Measurements from ENCODE around the gene SEC61A2. TPM values are rescaled to one million over a fixed set of nuclear protein-coding genes. Genes with fewer than 3 reads are reported as not detected.

SEC61A2 gene
- total and polyA plus RNA-seq, 2 of the 4 experiments (the other 2 are of a cell fraction): 6.8 to 10.3 TPM

GRCh38 chr10:12188656-12189055 lies 59.2 kb downstream of the SEC61A2 start:
- intact Hi-C loops (cut with micrococcal nuclease): no loop called here
- Histone ChIP-seq H2BK5ac (ENCODE audit: low read depth, low read length, poor library complexity, severe bottlenecking) (no peak overlapping the region), H3K23ac (ENCODE audit: low read depth, low read length) (no peak overlapping the region), H2BK120ac (ENCODE audit: low read depth, low read length) (no peak overlapping the region), H2AK9ac (replicated peaks; ENCODE audit: low read depth, low read length, poor library complexity) (no peak overlapping the region), H3K79me1 (ENCODE audit: low read depth in 1 of 2, low read length in 2 of 2) (peaks cover 33 to 66% of the 10 kb centered on the region in 2 experiments), H2BK15ac (ENCODE audit: low read depth, low read length) (no peak overlapping the region), H2AK5ac (ENCODE audit: low read depth, low read length) (no peak overlapping the region), H3K4ac (ENCODE audit: low read depth, low read length) (no peak overlapping the region), H3K36me3 (ENCODE audit: control insufficient read depth, insufficient read depth, low read length) (peaks cover 15% of the 10 kb centered on the region), H3K27me3 (ENCODE audit: control insufficient read depth, insufficient read depth, low read length) (no peaks in the 10 kb centered on the region), H4K91ac (ENCODE audit: insufficient read depth, low read depth, low read length) (no peak overlapping the region), H3K14ac (replicated peaks; ENCODE audit: low read depth, low read length) (no peak overlapping the region), H4K5ac (ENCODE audit: low read depth, low read length) (no peak overlapping the region), H3K9me1 (ENCODE audit: insufficient read depth, low read length) (peaks cover 11% of the 10 kb centered on the region; the same call in 1 of the 2 replicates), H3K9me3 (ENCODE audit: control insufficient read depth, insufficient read depth, low read length) (no peaks in the 10 kb centered on the region), H2AFZ (replicated peaks; ENCODE audit: low read length, poor library complexity) (no peak overlapping the region), H3K56ac (ENCODE audit: extremely low read depth, insufficient read depth, low read length) (no peak overlapping the region), H4K20me1 (ENCODE audit: insufficient read depth, low read length) (peaks cover 16% of the 10 kb centered on the region; the same call in 1 of the 2 replicates), H4K8ac (ENCODE audit: low read depth in 2 of 2, low read length in 2 of 2) (no peak overlapping the region), H3K4me2 (ENCODE audit: low read depth, low read length) (no peak overlapping the region), H3K18ac (ENCODE audit: low read depth, low read length) (no peak overlapping the region), H3K27ac (ENCODE audit: insufficient read depth, low read length) (no peak overlapping the region), H3K9ac (ENCODE audit: low read depth, low read length) (no peak overlapping the region), H3K4me1 (ENCODE audit: control insufficient read depth, insufficient read depth, low read length) (peaks cover 4% of the 10 kb centered on the region; the same call in 1 of the 2 replicates), H3K4me3 (ENCODE audit: insufficient read depth, low read depth, low read length) (no peak overlapping the region), H2BK20ac (ENCODE audit: low read depth, low read length) (no peak overlapping the region)
- in situ Hi-C loops (cut with MboI; ENCODE audit: low sequenced_read_pairs): no loop called here
- BruUV-seq (replicated peaks): no TSS peak
- no peak for DNase-seq
- CTCF ChIA-PET: no interaction called here
- dilution Hi-C loops (cut with HindIII; ENCODE audit: low sequenced_read_pairs, unreplicated experiment): no loop called here
- ATAC-seq (ENCODE audit: low read depth): no peak
- TF ChIP-seq, protein P1, sequence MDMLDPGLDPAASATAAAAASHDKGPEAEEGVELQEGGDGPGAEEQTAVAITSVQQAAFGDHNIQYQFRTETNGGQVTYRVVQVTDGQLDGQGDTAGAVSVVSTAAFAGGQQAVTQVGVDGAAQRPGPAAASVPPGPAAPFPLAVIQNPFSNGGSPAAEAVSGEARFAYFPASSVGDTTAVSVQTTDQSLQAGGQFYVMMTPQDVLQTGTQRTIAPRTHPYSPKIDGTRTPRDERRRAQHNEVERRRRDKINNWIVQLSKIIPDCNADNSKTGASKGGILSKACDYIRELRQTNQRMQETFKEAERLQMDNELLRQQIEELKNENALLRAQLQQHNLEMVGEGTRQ (IDR thresholded peaks at IDR 0.05; ENCODE audit: low read depth, low read length): no peak
- peak; percentile 32; the same call in 1 of the 2 replicates for TF ChIP-seq NFE2L2 (IDR thresholded peaks at IDR 0.05; ENCODE audit: low read depth, low read length)
- POLR2A ChIA-PET (ENCODE audit: unreplicated experiment): no interaction called here
- 92% methylated on average over 2 of the region's 6 CpGs; no CpG with 5 or more reads in 1 of the 2 experiments for WGBS, 2 experiments (ENCODE audit: extremely low coverage in 2 of 2, insufficient read length in 1 of 2)
